GM04503 (cell line): ENCODE results near the gene SPSB1.

Experiments used
- DNase-seq: peaks from one replicate; pipeline ENCODE4 v3.0.0-alpha.2; 2012; ENCODE audit warnings: low read depth

SPSB1 gene

GRCh38 chr1:9300573-9300972, 7.9 kb downstream of the SPSB1 start:
- DNase-seq, result no peak

DNA sequence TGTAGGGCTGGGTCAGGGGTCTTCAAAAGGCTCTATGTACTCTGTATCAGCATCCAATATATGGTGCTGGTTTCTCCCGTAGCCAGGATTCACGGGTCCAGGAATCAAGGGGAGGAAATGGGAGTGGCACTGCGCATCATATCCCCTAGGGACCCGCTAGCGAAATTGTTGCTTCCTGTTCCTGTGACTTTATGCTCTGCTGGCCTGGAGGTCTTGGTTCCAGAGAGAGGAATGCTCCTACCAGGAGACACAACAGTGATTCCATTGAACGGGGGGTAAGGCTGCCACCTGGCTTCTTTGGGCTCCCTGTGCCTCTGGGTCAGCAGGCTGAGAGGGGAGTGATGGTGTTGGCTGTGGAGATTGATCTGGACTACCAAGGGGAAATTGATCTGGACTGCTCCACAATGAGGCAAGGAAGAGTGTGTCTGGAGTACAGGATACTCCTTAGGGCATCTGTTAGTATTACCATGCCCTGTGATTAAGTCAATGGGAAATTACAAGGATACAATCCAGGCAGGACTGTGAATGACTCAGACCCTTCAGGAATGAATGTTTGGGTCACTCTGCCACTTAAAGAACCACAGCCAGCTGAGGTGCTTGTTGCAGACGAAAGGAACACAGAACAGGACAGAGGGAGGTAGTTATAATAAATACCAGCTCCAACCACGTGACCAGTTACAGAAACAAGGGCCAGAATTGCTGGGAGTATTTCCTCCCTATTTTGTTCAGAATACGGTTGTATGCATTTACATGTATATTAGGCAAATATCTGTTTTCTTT, 10.2 kb downstream of the SPSB1 start:
- DNase-seq, result peak; percentile 89

- no peak for DNase-seq
Observed at GRCh38 chr1:9303916-9304315, 11.2 kb downstream of the SPSB1 start.

- DNase-seq, result no peak
Observed at GRCh38 chr1:9305216-9305615, 12.5 kb downstream of the SPSB1 start.

DNA sequence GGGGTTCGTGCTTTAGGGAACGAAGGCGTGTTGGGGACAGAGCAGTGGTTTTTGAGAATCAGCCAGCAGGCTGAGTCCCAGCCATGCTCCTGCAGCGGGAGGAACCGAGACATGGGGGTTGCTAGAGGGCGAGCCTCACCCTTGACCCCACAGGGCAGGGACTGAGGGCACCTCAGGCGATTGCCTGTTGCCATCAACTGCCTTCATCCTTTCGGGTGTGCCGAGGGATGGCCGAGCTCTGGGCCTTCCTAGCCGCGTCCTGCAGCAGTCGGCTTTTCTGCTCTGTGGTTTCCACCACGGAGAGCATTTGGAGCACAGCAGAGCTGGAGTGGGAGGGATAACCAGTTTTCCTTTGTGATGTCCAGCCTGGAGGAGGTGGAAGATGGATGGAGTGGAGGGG, 13.3 kb downstream of the SPSB1 start:
- DNase-seq, result no peak

- no peak for DNase-seq
Observed at GRCh38 chr1:9307303-9307702, 14.6 kb downstream of the SPSB1 start.

DNA sequence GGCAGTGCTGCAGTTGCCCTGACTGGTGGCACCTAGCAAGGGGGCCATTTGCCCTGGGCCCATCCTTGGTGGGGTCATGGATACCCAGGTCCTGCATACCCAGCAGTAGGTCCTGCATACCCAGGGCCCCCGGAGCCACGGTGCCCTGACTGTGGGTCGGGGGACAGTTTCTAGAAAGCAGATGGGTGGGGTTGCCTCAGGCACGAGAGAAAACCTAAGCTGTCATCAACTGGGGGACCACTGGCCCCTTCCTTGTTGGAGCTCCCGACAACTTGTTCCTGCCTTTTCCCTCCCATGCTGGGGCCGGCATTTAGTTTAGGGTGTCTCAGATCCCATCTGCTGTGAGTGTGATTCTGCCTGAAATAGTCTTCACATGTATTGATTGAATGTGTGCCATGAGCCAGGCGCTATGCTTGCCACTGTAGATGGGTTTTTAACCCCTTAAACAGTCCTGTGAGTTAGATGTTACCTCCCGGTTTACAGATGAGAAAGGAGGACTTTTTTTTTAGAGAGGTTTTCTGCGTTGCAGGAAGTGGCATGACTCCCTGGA, 15.6 kb downstream of the SPSB1 start:
- DNase-seq, result no peak

- DNase-seq, result no peak
Observed at GRCh38 chr1:9309080-9309479, 16.4 kb downstream of the SPSB1 start.

GRCh38 chr1:9309991-9310390, 17.3 kb downstream of the SPSB1 start:
- DNase-seq, result no peak

- DNase-seq, result no peak
Observed at GRCh38 chr1:9311029-9311428, 18.3 kb downstream of the SPSB1 start.

- DNase-seq, result no peak
Observed at GRCh38 chr1:9311479-9311878, 18.8 kb downstream of the SPSB1 start.

DNA sequence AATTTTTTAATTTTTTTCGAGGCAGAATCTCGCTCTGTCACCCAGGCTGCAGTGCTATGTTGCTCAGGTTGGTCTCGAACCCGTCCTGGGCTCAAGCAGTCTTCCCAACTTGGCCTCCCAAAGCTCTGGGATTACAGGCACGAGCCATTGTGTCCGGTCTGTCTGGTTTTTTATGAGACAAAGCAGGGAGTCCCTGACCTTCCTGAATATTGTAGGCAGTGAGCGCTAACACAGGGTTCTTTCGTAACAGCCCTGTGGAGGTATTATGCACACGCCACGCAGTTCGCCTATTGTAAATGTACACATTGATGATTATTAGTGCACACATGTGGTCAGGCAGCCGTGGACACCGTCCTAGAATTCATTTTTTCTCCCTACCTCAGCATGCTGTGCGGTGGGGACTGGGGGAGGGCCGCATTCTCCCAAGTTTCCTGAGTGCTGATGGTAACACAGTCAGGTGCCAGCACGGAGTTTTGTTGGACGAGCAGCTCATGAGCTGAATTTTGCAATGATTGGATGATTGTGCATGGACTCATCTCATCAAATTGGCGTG, 19.6 kb downstream of the SPSB1 start:
- no peak for DNase-seq

- DNase-seq, result no peak
Observed at GRCh38 chr1:9313576-9313975, 20.9 kb downstream of the SPSB1 start.

GRCh38 chr1:9314111-9314510, 21.4 kb downstream of the SPSB1 start:
- no peak for DNase-seq

- DNase-seq, result no peak
Observed at GRCh38 chr1:9314711-9315379, 22.2 kb downstream of the SPSB1 start.

DNA sequence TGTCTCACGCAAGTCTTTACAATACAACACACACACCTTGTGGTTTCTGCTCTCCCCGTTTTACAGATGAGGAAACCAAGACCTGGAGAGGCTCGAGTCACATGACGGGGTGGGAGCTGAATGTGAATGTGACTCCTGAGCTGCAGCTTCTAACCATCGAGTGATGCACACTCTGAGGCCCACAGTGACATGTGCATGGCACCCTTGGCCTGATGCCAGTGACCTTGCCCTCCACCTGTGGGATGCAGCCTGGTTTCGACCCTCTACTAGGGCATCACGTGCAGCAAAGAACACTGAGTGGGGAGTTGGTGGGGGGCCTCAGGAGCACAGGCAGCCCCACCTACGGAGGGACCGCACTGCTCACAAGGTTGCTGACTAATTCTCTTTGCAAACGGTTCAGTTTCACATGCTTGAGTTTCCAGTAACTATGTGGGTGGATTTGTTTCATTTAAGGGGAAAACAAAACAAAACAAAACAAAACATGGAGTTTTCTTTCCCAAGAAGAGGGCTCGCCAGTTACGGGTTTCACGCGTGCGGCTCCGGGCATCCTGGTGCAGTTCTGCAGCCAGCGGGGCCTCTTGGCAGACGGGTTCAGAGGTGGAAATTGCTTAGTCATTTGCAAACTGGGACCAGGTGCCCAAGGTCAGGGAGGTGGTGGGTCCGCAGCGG, 22.9 kb downstream of the SPSB1 start:
- DNase-seq, result no peak

- no peak for DNase-seq
Observed at GRCh38 chr1:9316080-9316444, 23.4 kb downstream of the SPSB1 start.

GRCh38 chr1:9316512-9316911, 23.8 kb downstream of the SPSB1 start:
- DNase-seq, result no peak

DNA sequence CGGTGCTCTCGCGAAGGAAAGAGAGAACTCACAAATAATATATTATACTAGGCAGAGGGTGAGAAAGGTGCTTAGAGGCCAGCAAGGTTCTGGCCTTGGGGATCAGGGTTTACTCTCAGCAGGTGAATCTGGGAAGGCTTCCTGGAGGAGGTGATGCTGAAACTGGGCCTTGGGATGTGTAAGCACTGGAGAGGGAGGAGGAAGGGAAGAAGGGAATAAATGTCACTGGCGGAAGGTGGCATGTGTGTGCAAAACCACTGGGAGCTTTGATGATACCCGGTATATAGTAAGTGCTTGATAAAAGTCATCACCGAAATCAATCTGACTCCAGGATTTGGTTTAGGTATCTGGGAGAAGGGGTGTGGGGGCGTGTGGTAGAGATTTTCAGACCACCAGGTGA, 24.4 kb downstream of the SPSB1 start:
- DNase-seq, result no peak

- DNase-seq, result no peak
Observed at GRCh38 chr1:9317591-9318417, 25.1 kb downstream of the SPSB1 start.

GRCh38 chr1:9319208-9319788, 26.6 kb downstream of the SPSB1 start:
- DNase-seq, result no peak
